Type B pancreatic cell (in vitro differentiated cells): ENCODE data around the gene DLX4. TPM values are rescaled to one million over a fixed set of nuclear protein-coding genes. Genes with fewer than 3 reads are reported as not detected.

ENCODE experiments used
- DNase-seq: peaks from one replicate; pipeline ENCODE4 v3.0.0; 2021; ENCODE audit warnings: mixed read lengths; ENCODE audit not compliant: unreplicated experiment; ENCODE audit errors: extremely low spot score
- H3K27ac Mint-ChIP-seq: 2 replicates; pipeline ENCODE4 v1.8.0; 2021; ENCODE audit warnings: mild to moderate bottlenecking, mixed read lengths
- H3K27me3 Mint-ChIP-seq: 2 replicates; pipeline ENCODE4 v1.8.0; 2021; ENCODE audit warnings: mixed read lengths
- H3K36me3 Mint-ChIP-seq: 2 replicates; pipeline ENCODE4 v1.8.0; 2021; ENCODE audit warnings: mixed read lengths
- H3K4me1 Mint-ChIP-seq: one replicate; pipeline ENCODE4 v1.8.0; 2021; ENCODE audit warnings: mixed read lengths; ENCODE audit not compliant: unreplicated experiment
- H3K4me3 Mint-ChIP-seq: 2 replicates; pipeline ENCODE4 v1.8.0; 2021; ENCODE audit warnings: mild to moderate bottlenecking, mixed read lengths
- H3K9me3 Mint-ChIP-seq: 2 replicates; pipeline ENCODE4 v1.8.0; 2021; ENCODE audit warnings: mixed read lengths
- total RNA-seq: library from RNA; stranded (reverse); gene quantifications from 2 replicates; pipeline ENCODE4 v1.2.1, GENCODE V29; 2021; ENCODE audit warnings: low replicate concordance
- TF ChIP-seq, protein P1 (sequence below): fragments of 200-600 bp; sonication (generic); conservative IDR thresholded peaks from 2 replicates; pipeline ENCODE4 v1.5.0; 2021; ENCODE audit warnings: antibody characterized with exemption, mild to moderate bottlenecking

The DLX4 gene
- total RNA-seq, 1 donor from 2014 or later, result 10.4 TPM

GRCh38 chr17:49931416-49932137 is 37.4 kb upstream of the DLX4 start:
- DNase-seq, result no peak
- Mint-ChIP-seq H3K4me3 (no peak overlapping the region), H3K27ac (no peak overlapping the region), H3K36me3 (no peaks in the 10 kb centered on the region), H3K9me3 (no peaks in the 10 kb centered on the region), H3K4me1 (peaks cover 5% of the 10 kb centered on the region), H3K27me3 (peaks cover 9% of the 10 kb centered on the region)
- TF ChIP-seq, protein P1, sequence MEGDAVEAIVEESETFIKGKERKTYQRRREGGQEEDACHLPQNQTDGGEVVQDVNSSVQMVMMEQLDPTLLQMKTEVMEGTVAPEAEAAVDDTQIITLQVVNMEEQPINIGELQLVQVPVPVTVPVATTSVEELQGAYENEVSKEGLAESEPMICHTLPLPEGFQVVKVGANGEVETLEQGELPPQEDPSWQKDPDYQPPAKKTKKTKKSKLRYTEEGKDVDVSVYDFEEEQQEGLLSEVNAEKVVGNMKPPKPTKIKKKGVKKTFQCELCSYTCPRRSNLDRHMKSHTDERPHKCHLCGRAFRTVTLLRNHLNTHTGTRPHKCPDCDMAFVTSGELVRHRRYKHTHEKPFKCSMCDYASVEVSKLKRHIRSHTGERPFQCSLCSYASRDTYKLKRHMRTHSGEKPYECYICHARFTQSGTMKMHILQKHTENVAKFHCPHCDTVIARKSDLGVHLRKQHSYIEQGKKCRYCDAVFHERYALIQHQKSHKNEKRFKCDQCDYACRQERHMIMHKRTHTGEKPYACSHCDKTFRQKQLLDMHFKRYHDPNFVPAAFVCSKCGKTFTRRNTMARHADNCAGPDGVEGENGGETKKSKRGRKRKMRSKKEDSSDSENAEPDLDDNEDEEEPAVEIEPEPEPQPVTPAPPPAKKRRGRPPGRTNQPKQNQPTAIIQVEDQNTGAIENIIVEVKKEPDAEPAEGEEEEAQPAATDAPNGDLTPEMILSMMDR, result no peak

DNA sequence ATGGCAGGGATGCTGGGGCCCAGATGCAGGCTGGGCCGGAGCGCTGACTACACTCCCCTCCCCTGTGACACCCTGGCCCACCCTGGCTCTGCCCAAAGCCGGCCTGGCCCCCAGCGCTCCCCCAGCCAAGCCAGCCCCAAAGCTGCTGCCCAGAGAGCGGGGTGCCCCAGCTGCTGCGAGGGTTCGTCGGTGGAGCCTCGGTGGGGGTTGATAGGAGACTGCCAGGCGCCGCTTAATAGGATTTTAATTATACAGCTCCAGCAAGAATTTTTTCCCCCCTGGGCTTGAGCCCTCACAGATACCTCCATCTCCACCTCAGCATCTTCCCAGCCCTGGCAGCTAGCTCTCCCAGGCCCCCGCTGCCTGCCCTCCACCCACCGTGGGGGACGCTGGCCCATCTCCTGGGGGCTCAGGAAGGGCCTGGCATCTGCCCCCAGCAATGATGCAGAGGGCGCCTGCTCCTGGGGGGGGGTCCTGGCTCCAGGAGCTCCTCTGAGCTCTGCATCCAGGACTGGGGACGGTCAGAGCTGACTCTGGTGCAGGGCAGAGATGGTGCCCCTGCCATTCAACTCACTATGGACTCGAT is 36.8 kb upstream of the DLX4 start:
- no peak overlapping the region for H3K27ac Mint-ChIP-seq
- no peaks in the 10 kb centered on the region for H3K36me3 Mint-ChIP-seq
- H3K9me3 Mint-ChIP-seq, result no peaks in the 10 kb centered on the region
- DNase-seq, result no peak
- TF ChIP-seq, protein P1, result no peak
- no peak overlapping the region for H3K4me3 Mint-ChIP-seq
- peaks cover 9% of the 10 kb centered on the region for H3K27me3 Mint-ChIP-seq
- H3K4me1 Mint-ChIP-seq, result peaks cover 4% of the 10 kb centered on the region

DNA sequence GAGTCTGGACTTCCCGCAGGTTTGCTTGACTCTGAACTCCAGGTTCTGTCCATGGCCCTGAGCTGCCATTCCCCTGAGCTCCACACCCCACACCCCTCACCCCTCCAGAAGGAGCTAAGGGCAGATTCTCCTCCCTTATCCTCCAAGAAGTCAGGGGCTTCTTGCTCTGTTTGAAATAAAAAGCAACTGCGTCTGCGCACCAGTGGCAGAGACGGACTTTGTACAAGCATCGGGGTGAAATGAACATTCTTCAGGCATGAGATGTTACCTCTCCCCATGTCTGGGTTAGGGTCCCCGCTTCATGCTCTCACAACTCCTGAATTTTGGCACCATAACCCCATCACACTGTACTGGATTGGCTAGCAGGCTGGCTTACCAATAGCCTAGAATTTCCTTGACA is 36.1 kb upstream of the DLX4 start:
- no peak overlapping the region for H3K27ac Mint-ChIP-seq
- H3K27me3 Mint-ChIP-seq, result peaks cover 9% of the 10 kb centered on the region
- H3K4me3 Mint-ChIP-seq, result no peak overlapping the region
- peaks cover 4% of the 10 kb centered on the region for H3K4me1 Mint-ChIP-seq
- H3K9me3 Mint-ChIP-seq, result no peaks in the 10 kb centered on the region
- H3K36me3 Mint-ChIP-seq, result no peaks in the 10 kb centered on the region
- no peak for DNase-seq
- TF ChIP-seq, protein P1, result no peak

- Mint-ChIP-seq H3K4me3 (no peak overlapping the region), H3K36me3 (no peaks in the 10 kb centered on the region), H3K27ac (no peak overlapping the region), H3K4me1 (peaks cover 4% of the 10 kb centered on the region), H3K9me3 (no peaks in the 10 kb centered on the region), H3K27me3 (peaks cover 9% of the 10 kb centered on the region)
- no peak for DNase-seq
- TF ChIP-seq, protein P1, result no peak
Observed at GRCh38 chr17:49935526-49936210, 33.3 kb upstream of the DLX4 start.

GRCh38 chr17:49936386-49936785 is 32.6 kb upstream of the DLX4 start:
- TF ChIP-seq, protein P1, result no peak
- no peak for DNase-seq
- Mint-ChIP-seq H3K9me3 (no peaks in the 10 kb centered on the region), H3K4me3 (no peak overlapping the region), H3K27me3 (peaks cover 9% of the 10 kb centered on the region), H3K27ac (no peak overlapping the region), H3K36me3 (no peaks in the 10 kb centered on the region), H3K4me1 (peaks cover 4% of the 10 kb centered on the region)
